Neural crest cell (in vitro differentiated cells): ENCODE measurements around the gene MARCHF2. TPM values are rescaled to one million over a fixed set of nuclear protein-coding genes. Genes with fewer than 3 reads are reported as not detected.
"Not testable (repeated sequence)": the region's sequence is repeated elsewhere in the genome, so short reads cannot be mapped to it uniquely, and the experiment has no call there.

ENCODE experiments used
- DNase-seq: peaks from one replicate; pipeline ENCODE4 v3.0.0; 2021; ENCODE audit warnings: low read depth, mixed read lengths, low spot score
- H3K27ac Mint-ChIP-seq: one replicate; pipeline ENCODE4 v1.8.0; 2021; ENCODE audit warnings: mild to moderate bottlenecking, mixed read lengths; ENCODE audit not compliant: unreplicated experiment
- H3K27me3 Mint-ChIP-seq: 2 replicates; pipeline ENCODE4 v1.8.0; 2021; ENCODE audit warnings: low read depth, mild to moderate bottlenecking, mixed read lengths
- H3K36me3 Mint-ChIP-seq: 2 replicates; pipeline ENCODE4 v1.8.0; 2021; ENCODE audit warnings: low read depth, mild to moderate bottlenecking, mixed read lengths
- H3K4me1 Mint-ChIP-seq: 2 replicates; pipeline ENCODE4 v1.8.0; 2021; ENCODE audit warnings: mixed read lengths
- H3K4me3 Mint-ChIP-seq: one replicate; pipeline ENCODE4 v1.8.0; 2021; ENCODE audit warnings: mild to moderate bottlenecking, mixed read lengths
- H3K9me3 Mint-ChIP-seq: 2 replicates; pipeline ENCODE4 v1.8.0; 2021; ENCODE audit warnings: mixed read lengths
- total RNA-seq: library from RNA; stranded (reverse); gene quantifications from 2 replicates; pipeline ENCODE4 v1.2.1, GENCODE V29; 2021
- TF ChIP-seq, protein P1 (sequence below): fragments of 200-600 bp; sonication (generic); conservative IDR thresholded peaks from 2 replicates; pipeline ENCODE4 v1.5.0; 2021; ENCODE audit warnings: antibody characterized with exemption, mild to moderate bottlenecking

The MARCHF2 gene
- total RNA-seq, 1 donor from 2014 or later = 13.6 TPM

DNA sequence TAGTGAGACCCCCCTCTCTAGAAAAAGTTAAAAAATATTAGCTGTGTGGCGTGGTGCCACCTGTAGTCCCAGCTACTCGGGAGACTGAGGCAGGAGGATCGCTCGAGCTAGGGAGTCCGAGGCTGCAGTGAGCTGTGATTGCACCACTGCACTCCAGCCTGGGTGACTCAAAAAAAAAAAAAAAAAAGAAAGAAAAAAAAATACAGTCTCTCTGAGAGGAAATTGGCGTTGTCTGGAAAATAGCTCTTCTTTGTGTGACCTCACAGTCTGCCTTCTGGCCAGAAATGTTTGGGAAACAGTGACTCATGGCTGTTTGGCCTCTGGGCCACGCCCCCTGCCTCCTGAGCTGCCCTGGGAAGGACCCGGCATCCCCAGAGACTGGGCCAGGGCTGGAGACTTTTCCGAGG lies 10.7 kb downstream of the MARCHF2 start:
- peak; percentile 42 for DNase-seq
- Mint-ChIP-seq H3K27ac (peak overlapping the region; percentile 88), H3K4me1 (peaks cover 15% of the 10 kb centered on the region), H3K36me3 (no peaks in the 10 kb centered on the region), H3K27me3 (no peaks in the 10 kb centered on the region), H3K4me3 (peak overlapping the region; percentile 41), H3K9me3 (no peaks in the 10 kb centered on the region)
- TF ChIP-seq, protein P1, sequence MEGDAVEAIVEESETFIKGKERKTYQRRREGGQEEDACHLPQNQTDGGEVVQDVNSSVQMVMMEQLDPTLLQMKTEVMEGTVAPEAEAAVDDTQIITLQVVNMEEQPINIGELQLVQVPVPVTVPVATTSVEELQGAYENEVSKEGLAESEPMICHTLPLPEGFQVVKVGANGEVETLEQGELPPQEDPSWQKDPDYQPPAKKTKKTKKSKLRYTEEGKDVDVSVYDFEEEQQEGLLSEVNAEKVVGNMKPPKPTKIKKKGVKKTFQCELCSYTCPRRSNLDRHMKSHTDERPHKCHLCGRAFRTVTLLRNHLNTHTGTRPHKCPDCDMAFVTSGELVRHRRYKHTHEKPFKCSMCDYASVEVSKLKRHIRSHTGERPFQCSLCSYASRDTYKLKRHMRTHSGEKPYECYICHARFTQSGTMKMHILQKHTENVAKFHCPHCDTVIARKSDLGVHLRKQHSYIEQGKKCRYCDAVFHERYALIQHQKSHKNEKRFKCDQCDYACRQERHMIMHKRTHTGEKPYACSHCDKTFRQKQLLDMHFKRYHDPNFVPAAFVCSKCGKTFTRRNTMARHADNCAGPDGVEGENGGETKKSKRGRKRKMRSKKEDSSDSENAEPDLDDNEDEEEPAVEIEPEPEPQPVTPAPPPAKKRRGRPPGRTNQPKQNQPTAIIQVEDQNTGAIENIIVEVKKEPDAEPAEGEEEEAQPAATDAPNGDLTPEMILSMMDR = no peak

DNA sequence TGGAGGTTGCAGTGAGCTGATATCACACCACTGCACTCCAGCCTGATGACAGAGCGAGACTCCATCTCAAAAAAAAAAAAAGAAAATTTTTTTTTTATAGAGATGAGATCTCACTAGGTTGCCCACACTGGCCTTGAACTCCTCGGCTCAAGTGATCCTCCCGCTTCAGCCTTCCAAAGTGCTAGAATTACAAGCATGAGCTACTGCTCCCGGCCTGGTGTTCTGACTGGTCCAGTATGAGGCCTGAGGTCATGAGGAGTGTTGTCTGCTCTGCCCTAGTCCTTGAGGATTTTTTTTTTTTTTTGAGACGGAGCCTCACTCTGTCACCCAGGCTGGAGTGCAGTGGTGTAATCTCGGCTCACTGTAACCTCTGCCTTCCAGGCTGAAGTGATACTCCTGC lies 12.2 kb downstream of the MARCHF2 start:
- peaks cover 15% of the 10 kb centered on the region for H3K4me1 Mint-ChIP-seq
- H3K36me3 Mint-ChIP-seq, H3K4me3 Mint-ChIP-seq, H3K9me3 Mint-ChIP-seq, H3K27me3 Mint-ChIP-seq, H3K27ac Mint-ChIP-seq, DNase-seq: not testable (repeated sequence)

DNA sequence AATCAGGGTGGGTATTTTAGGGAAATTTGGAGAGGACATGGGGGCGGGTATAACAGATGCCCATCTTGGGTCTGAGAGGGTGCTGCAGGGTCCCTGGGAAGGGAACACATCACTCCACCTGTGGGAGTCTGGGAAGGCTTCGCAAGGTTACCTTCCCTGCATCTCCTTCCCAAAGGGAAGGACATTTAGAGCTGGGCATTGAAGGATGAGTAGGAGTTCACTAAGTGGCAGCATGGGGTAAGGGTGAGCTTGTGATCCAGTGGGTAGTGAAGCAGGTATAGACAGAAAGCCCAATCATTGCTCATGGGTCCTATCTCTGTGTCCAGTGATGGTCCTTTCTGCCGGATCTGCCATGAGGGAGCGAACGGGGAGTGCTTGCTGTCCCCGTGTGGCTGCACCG lies 13.2 kb downstream of the MARCHF2 start:
- Mint-ChIP-seq H3K27me3 (no peaks in the 10 kb centered on the region), H3K4me3 (no peak overlapping the region), H3K27ac (peak overlapping the region; percentile 88), H3K36me3 (no peaks in the 10 kb centered on the region), H3K9me3 (no peaks in the 10 kb centered on the region), H3K4me1 (peaks cover 15% of the 10 kb centered on the region)
- TF ChIP-seq, protein P1 = no peak
- DNase-seq = no peak

DNA sequence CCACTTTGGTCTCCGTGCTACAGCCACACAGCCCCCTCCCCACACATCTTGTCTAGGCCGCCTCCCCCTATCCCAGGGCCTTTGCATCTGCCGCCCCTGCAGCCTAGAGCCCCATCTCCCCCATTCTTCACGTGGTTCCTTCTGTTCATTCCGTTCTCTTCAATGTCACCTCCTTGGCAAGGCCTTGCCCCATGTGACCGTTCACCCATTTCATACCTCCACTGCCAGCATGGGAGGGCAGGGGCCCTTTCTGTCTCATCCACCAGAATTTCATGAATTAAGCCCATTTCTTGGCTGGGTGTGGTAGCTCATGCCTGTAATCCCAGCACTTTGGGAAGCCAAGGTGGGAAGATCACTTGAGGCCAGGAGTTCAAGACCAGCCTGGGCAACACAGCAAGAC lies 15.9 kb downstream of the MARCHF2 start:
- Mint-ChIP-seq H3K27me3 (no peaks in the 10 kb centered on the region), H3K36me3 (no peaks in the 10 kb centered on the region), H3K4me3 (no peak overlapping the region), H3K27ac (no peak overlapping the region), H3K9me3 (no peaks in the 10 kb centered on the region), H3K4me1 (peaks cover 2% of the 10 kb centered on the region)
- TF ChIP-seq, protein P1 = no peak
- no peak for DNase-seq

DNA sequence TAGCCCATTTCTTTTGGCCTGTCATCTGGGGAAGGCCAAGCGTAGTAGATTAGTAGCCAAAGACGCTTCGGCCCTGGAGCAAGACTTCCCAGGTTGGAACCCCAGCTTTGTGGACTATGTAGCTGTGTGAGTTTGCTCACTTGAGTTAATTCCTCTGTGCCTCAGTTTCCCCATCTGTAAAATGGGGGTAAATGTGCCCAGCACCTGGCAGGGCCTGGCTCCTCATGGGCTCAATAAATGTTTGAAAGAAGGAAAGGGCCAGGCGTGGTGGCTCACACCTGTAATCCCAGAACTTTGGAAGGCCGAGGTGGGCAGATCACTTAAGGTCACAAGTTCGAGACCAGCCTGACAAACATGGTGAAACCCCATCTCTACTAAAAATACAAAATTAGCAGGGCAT lies 16.7 kb downstream of the MARCHF2 start:
- H3K27ac Mint-ChIP-seq = no peak overlapping the region
- no peaks in the 10 kb centered on the region for H3K36me3 Mint-ChIP-seq
- no peaks in the 10 kb centered on the region for H3K9me3 Mint-ChIP-seq
- H3K4me3 Mint-ChIP-seq = no peak overlapping the region
- no peaks in the 10 kb centered on the region for H3K4me1 Mint-ChIP-seq
- no peaks in the 10 kb centered on the region for H3K27me3 Mint-ChIP-seq
- DNase-seq = no peak
- TF ChIP-seq, protein P1 = no peak

DNA sequence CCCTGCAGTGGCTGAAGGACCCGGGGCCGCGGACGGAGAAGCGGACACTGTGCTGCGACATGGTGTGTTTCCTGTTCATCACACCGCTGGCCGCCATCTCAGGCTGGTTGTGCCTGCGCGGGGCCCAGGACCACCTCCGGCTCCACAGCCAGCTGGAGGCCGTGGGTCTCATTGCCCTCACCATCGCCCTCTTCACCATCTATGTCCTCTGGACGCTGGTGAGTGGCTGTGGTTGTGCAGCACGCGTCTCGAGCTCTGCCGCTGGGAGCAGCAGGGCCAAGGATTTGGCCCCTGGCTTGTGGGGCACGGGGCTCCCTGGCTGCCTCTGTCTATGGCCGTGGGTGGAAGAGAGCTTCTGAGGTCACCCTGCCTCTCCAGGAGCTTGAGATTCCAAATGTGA lies 17.5 kb downstream of the MARCHF2 start:
- no peaks in the 10 kb centered on the region for H3K4me1 Mint-ChIP-seq
- H3K36me3 Mint-ChIP-seq = no peaks in the 10 kb centered on the region
- TF ChIP-seq, protein P1 = no peak
- no peak overlapping the region for H3K4me3 Mint-ChIP-seq
- H3K27me3 Mint-ChIP-seq = no peaks in the 10 kb centered on the region
- DNase-seq = no peak
- H3K9me3 Mint-ChIP-seq = no peaks in the 10 kb centered on the region
- H3K27ac Mint-ChIP-seq = no peak overlapping the region
